HG02798 (cell line): ENCODE data around the gene TOR1A.
"Not testable (repeated sequence)": the region's sequence is repeated elsewhere in the genome, so short reads cannot be mapped to it uniquely, and the experiment has no call there.

Experiments
- ATAC-seq: cut with Tn5 transposase; IDR thresholded peaks from one replicate; pipeline ENCODE4 v1.9.1; 2021; ENCODE audit warnings: mild to moderate bottlenecking; ENCODE audit not compliant: unreplicated experiment, poor library complexity

The TOR1A gene

DNA sequence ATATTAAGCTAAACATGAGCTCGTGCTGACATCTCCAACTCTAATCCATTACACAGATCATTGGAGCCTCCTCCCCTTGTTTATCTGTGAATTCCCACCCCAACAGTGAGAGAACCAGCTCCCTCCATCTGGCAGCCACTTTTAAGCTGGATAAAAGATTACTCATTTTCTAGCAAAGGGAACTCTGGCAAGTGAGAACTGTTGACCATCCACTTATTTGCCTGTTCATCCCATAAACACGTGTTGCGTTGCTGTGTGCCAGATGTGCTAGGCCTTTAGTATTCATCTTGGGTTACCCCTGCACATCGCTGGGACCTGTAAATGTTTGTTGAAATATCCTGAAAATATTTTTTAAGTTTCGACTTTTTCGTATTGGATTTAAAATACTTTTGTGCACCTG lies 2.4 kb upstream of the TOR1A start:
- ATAC-seq: no peak

DNA sequence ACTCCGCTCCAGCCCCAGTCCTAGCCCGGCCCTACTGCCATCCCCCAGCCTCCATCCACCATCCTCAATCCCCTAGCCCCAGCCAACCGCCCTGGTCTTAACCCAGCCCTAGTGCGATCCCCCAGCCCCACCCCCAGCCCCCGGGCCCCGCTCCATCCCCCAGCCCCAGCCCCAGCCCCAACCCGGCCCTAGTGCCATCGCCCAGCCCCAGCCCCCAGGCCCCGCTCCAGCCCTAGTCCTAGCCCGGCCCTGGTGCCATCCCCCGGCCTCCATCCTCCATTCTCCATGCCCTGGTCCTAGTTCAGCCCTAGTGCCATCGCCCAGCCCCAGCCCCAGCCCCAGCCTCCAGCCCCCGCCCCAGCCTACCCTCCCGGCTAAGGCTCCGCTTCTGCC lies 398 bp downstream of the TOR1A start:
- ATAC-seq: no peak

DNA sequence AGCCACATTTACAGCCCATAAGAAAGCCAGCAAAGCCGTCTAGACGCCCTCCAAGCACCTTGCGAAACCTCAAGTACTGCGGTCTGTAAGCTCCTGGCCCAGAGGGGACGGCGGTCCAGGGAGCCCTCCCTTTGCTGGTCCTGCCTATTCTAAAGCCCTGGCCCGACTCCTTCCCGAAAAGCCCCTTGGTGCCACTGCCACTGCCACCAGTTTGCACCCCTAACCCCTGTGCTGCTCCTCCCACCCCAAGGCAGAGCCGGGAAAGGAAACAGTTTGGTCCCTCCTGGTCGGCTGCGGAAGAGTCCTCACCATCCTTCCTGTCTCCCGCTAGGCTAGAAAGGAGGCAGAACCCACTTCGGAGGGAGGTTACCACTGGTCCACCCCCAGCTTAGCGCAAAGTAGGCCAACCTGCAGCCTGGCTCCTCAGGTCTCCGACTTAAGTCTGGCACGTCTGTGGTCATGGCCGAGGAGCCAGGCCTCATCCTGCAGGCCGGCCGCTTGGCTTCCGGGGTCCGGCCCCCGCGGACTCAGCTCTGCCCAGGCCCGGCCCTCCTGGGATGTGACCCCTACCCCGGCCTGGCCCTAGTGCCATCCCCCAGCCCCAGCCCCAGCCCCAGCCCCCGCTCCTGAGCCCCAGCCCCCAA lies 916 bp downstream of the TOR1A start:
- no peak for ATAC-seq

DNA sequence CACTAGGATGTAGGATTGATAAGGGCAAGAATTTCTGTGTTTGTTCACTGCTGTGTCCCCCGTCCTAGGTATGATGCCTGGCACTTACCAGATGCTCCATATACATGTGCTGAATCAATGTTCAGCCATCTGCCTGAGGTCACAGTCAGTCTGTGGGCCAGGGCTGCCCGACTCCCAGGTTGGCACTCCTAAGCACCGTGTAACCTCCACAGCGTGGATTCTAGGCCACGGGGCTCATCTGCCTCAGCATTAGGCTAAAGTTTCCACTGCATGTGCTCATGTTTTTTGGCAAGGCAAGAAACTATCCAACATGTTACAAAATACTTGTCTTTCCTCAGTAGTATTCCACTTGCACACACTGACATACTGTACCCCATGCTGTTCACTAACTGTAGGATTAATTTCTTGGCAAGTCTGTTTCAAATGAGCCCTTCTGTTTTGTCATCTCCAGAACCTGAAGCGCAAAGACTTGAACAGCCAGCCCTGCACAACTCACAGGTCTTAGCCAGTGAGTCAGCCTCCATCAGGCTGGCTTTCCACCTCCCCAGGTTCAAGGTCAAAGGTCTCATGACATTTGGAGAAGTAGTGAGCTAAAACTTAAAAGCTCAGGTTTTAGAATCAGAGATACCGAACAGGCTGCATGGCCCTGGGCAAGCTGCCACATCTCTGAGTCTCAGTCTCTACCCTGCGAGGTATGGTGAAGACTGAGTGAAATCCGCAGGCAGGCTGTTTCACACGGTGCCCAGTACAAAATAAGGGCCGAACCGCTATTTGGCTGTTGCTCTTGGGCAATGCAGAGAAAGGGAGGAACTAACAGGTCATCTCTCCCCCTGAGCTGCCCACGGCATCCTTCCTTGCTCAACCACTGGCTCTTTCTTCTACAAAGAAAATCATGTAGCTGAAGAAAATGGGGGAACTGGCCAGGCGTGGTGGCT lies 7.2 kb downstream of the TOR1A start:
- no peak for ATAC-seq

DNA sequence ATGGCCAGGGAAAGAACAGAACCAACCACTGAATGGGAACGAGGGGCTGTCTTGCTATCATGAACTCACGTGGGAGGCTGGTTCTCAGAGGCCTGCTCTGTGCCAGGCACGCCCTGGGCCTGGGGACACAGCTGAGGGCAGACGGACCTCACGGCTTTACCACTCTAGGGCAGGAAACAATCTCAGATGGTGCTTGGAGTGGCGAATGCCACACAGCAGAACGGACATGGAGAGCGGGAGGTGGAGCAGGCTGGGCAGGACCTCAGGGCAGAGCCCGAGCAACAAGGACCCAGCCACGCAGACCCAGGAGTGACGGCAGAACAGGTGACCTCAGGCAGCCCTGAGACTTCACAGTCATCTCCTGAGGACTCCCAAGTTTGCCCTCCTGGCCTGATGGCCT lies 8.7 kb downstream of the TOR1A start:
- ATAC-seq: no peak

DNA sequence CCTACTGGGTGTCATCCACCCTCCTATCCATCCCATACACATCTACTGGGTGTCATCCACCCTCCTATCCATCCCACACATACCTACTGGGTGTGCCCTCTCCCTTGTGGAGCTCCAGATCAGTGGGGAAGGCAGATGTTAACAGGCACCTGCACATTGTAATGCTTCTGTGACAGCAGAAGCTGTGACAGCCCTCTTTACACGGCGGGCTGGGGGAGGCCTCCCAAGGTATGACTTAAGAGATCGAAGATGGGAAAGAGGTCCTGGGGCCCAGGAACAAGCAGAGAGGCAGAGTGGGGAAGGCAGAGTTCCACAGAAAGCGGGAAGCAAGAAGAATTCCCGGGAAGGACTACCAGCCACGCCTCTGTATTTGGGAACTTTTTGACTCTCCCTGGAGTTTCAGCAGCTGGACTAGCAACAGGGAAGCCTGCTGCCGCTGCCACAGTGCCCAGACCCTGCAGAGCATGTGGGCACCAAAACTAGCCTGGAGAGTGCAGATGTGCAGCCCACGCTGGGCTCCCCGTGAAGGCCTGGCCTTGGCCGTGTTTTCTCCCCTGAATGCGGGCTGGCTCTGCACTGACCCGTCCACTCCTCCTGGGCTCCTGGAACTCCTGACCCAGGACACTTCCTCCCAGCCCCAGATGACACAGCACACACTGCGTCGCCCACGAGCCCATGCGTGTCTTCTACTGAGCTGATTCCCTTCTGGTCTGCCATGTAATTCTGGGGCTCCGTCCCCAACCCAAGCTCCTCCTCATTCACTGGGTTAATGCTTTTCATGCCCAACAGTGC lies 9.3 kb downstream of the TOR1A start:
- no peak for ATAC-seq

DNA sequence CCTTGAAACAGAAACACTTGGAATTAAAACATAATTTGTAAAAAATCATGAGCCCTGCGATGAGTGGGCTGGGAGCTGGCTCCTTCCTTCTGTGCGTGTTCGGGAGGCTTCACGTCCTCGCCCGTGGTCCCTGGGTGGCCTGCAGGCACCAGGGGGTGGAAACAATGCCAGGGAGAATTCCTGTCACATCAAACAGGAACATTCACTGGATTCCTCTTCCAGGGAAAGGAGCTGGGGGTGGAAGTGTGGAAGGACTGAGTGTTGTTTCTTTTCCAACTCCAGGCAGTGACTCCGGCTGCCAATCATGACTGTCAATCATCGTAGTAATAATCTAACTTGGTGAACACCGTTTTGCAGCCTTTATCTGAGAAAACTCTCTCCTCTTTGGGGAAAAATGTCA lies 10.3 kb downstream of the TOR1A start:
- no peak for ATAC-seq

DNA sequence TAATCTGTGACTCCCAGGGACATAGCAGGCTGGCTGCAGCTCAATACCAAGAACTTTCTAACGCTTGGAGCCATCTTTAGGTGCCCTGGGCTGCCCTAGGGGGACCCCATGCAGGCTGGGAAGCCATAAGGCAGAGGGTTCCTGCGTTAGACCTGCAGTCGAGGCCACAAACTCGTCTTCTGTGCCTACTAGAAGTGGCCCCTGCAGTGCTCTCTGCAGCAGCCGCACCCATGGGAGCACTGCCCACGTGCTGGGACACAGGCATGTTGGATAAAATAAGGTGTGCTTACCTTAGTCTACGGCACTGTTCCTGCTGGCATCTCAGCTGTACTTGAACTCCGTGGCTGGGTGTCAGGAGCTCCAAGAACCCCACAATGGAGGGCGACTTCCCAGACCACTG lies 11.6 kb downstream of the TOR1A start:
- ATAC-seq: no peak

DNA sequence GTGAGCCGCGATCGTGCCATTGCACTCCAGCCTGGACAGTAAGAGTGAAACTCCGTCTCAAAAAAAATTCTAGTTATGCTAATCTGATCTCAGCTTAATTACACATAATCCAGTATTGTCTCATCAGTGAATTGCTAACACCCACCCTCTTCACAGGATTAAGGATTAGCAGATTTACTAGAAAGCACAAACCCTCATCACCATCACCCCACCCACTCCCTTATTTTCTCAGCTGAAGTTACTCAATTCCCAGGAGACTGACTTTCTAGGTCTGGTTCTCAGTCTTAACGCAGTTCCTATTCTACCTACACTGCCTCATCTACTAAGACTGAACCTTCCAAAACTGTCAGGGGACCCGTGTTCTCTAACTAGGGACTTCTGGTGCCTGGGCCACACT lies 12.0 kb downstream of the TOR1A start:
- no peak for ATAC-seq

DNA sequence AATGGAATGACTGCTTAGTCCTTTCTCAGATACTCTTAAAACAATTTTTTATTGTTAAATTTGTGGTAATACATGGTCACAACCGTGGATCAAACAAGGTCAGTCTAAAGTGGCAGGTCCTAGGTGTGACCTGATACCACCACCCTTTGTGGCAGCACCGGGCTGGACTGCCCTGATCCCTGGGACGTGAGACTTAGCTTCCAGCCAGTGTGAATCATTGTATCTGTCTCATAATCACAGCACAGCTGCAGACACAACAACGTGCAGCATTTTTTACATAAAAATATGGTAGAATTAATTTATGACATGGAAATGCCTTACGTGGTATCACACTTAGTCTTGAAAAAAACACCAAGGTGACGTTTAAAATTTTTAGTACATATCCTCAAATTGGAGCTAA lies 13.1 kb downstream of the TOR1A start:
- ATAC-seq: no peak

DNA sequence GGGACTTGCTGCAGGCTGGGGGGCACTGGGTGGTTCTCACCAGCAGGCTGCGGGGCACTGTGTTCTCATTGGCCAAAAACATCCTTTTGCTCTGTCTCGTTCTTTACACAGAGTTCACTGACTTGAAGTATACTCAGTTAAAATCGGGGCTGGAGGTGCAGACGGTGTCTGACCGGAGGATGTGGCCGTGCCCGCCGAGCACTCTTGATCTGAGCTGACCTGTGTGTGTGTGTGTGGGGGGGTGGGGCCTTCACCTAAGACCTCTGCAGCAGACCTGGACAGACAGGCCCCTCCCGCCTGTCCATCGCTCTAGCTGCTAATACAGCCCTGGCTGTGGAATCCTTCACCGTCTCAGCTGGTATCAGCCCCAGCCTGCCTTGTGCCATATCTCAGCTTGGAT lies 13.8 kb downstream of the TOR1A start:
- no peak for ATAC-seq

DNA sequence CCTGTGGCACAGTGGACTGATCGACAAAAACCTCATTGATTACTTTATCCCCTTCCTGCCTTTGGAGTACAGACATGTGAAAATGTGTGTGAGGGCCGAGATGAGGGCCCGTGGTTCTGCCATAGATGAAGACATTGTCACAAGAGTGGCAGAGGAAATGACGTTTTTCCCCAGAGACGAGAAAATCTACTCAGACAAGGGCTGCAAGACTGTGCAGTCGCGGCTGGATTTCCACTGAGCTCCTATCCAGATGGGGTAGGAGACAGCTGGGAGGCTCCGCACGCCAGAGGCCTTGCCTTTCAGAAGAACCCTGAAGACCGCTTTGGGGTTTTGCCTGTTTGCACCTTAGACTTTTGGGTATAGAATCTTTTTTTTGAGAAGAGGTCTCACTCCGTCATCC lies 14.6 kb downstream of the TOR1A start:
- ATAC-seq: no peak

DNA sequence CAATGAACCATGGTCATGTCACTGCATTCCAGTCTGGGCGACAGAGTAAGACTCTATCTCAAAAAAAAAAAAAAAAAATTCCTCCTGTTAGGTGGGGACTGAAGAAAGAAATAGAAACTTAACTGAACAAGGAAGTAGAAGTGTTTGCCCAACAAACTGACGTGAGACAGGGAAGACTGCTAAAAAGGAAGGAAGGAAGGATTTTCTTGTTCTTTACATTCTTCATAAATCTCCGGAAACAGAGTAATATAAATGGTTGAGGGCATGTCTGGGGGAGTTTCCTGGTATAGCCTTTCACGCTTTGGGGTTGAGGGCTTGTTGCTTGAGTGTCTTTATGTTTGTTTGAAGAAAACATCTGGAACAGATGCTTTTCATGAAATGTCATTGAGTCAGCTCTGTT lies 17.9 kb downstream of the TOR1A start:
- no peak for ATAC-seq

DNA sequence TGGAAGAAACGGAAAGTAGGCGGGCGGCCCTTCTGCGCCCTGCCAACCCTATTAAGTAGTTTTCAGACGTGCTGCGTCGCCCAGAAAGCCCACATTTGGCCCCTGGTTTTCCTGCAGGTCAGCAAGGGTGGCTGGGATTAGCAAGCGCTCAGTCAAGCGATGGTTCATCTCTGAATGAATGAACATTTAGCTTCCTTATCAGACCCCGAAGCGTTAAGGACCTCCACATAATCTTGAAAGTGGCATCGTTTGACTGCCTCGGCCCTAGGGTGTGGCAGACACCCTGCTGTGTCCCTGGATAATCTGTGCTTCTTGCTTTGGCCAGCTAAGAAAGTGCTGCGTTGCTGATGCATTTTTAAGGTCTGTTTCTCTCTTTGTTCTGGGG lies 20.3 kb downstream of the TOR1A start:
- ATAC-seq: peak; percentile 1

DNA sequence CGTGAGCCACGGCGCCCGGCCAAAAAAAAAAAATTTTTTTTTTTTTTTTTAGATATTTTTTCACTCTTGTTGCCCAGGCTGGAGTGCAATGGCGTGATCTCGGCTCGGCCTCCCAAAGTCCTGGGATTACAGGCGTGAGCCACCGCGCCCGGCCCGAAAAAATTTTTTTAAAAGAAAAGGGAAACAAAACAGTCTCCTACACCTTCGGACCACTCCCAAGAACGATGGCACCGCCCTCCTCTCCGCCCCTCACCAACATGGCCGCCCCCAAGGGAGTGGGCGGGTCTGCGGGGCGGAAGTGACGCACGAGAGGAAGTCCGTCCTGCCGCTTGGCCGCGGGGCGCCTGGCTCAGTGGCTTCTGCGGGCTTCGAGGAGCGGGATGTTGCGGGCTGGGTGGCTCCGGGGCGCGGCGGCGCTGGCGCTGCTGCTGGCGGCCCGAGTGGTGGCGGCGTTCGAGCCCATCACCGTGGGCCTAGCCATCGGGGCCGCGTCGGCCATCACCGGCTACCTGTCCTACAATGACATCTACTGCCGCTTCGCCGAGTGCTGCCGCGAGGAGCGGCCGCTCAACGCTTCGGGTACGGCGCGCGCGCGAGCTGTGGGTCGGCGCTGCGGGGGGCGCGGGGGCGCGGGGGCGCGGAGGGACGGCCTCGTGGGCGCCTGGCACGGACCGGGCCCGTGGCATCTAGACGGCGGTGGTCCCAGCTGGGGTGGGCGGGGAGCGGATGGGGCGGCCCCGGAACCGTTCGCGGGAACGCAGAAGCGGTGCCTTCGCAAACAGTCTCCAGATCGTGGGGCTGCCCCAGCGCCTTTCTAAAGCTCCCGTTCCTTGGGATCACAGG lies 20.9 kb downstream of the TOR1A start, which contains the start of gene TOR1B:
TOR1B (plus strand) TSS at position 352 of the 843 bp plus-strand sequence; CDS start at position 381, 29 bp downstream.
- ATAC-seq: peak; percentile 94

DNA sequence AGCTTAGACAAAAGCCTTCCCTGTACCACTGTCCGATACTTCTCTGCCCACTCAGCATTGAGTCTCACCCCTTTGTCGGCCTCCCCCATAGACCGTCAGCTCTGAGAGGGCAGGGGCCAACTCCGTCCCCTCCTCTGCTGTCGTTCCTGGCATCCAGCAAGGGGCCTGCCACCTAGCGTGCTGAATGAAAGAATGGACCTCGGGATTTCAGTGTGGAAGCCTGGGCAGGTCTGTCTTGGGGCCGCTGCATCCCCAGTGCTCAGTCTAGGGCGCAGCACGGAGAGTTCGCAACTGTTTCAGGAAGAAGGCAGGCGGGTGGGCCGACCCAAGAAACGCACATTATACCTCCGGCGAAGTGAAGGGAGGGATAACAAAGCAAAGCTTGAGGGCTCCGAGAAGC lies 22.4 kb downstream of the TOR1A start:
- ATAC-seq: no peak

DNA sequence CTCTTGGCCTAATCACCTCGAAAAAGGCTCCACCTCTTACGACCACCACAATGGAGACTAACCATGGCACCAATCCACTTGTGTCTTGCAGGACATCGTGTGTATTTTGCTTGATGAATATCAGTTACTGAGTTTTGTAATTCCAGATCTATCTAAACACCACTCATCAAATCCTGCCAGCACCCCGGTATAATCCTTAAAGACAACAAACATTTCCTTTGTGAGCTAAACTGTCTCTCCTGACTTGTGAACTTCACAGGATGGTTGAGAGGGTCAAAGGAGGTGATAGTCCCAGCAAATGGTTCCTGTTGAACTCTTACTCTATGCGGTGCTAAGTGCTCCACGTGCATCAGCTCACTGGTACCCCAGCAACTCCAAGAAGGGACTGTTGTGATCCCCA lies 25.0 kb downstream of the TOR1A start:
- ATAC-seq: no peak

DNA sequence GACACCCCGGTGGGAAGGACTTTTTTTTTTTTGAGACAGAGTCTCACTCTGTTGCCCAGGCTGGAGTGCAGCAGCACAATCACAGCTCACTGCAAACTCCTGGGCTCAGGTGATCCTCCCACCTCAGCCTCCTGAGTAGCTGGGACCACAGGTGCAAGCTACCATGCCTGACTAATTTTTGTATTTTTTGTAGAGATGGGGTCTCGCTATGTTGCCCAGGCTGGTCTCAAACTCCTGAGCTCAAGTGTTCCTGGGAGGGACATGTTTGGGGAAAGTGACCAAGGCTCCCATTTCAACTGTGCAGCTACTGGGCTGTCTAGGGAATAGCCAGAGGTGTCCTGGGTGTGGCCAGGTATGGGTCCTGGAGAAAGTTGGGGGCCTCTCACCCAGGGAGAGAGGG lies 27.9 kb downstream of the TOR1A start:
- ATAC-seq: not testable (repeated sequence)

DNA sequence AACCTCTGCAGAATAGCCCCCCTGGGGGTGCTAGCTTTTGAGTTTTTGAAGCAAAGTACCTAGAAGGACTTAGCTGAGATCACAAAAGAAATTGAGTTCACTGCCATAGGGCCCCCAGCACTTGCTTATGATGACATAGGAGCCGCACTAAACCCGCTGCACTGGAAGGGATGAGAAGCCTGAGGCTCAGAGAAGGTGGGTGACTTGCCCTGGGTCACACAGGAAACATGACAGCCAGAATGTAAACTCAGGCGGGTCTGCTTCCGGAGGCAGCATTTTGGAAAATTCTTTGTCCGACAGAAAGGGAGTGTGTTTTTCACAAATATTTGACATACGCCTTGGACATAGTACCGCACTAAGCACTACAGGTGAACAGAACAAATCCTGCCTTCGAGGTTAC lies 29.4 kb downstream of the TOR1A start:
- no peak for ATAC-seq

DNA sequence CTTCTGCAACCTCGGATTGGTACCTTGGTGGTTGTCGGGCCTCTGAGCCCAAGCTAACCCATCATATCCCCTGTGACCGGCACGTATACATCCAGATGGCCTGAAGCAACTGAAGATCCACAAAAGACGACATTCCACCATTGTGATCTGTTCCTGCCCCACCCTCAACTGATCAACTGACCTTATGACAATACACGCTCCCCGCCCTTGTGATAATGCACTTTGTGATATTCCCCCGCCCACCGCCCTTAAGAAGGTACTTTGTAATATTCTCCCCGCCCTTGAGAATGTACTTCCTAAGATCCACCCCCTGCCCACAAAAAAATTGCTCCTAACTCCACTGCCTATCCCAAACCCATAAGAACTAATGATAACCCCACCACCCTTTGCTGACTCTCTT lies 37.5 kb downstream of the TOR1A start:
- ATAC-seq: no peak
